Measurements from ENCODE around the gene IQSEC1. TPM values are rescaled to one million over a fixed set of nuclear protein-coding genes. Genes with fewer than 3 reads are reported as not detected.

IQSEC1 gene
- total and polyA plus RNA-seq, 10 of the 15 experiments (the other 5 are each of a cell fraction or from before 2014, with no cell fraction given) = 0.92 to 55.2 (median 8.5) TPM

DNA sequence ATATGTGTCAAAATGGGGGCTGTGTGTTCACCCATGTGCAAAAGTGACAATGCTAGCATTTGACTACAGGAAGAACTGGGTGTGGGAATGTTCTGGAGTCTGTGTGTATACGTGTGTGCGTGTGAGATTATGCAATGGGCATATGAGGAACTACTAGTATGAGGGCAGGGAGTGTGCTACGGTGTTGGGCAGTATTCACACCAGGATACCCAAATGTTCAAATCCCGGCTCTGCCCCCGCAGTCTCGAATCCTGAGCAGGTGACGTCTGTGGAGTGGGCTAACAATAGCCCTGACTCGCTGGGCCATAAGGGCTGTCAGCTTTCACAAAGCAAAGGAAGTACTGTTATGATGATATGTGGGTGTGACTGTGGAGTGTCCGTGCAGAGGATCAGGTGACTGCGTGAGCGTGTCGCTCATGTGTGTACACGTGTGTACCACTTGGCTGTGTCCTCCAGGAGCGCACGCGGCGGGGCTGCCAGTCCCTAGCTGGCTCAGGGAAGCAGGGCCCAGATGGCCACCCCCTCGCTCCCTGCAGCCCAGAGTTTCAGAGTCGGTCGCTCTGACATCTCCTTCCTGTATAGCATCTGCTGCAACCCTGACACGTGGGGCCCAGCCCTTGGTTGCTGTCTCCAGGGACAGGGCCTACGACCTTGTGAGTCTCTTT, 27.2 kb downstream of the IQSEC1 start (continued):
- TF ChIP-seq, protein P1, sequence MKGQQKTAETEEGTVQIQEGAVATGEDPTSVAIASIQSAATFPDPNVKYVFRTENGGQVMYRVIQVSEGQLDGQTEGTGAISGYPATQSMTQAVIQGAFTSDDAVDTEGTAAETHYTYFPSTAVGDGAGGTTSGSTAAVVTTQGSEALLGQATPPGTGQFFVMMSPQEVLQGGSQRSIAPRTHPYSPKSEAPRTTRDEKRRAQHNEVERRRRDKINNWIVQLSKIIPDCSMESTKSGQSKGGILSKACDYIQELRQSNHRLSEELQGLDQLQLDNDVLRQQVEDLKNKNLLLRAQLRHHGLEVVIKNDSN (IDR thresholded peaks at IDR 0.05; ENCODE audit: borderline replicate concordance, extremely low read length, insufficient read depth, low read depth, low read length) = peak; percentile 71
- TF ChIP-seq ZNF384 (IDR thresholded peaks at IDR 0.05; ENCODE audit: borderline replicate concordance, low read depth, low read length) = no peak
- peak; percentile 63; the same call in 1 of the 2 replicates for TF ChIP-seq ZBED1 (IDR thresholded peaks at IDR 0.05; ENCODE audit: borderline replicate concordance)
- peak; percentile 95 for TF ChIP-seq MEF2B (IDR thresholded peaks at IDR 0.05; ENCODE audit: partially characterized antibody, poor library complexity, severe bottlenecking)
- TF ChIP-seq TCF12 (IDR thresholded peaks at IDR 0.05; ENCODE audit: low read depth, low read length) = peak; percentile 50; the same call in 1 of the 2 replicates
- 0 out of 2 replicates have a peak, but pooled peaks have one; percentile 18 for TF ChIP-seq SMC3 (IDR thresholded peaks at IDR 0.05; ENCODE audit: borderline replicate concordance, low read length)
- peak; percentile 54; the same call in 1 of the 2 replicates for TF ChIP-seq PAX5 (IDR thresholded peaks at IDR 0.05; ENCODE audit: borderline replicate concordance, low read depth, low read length)
- no peak for TF ChIP-seq NFXL1 (IDR thresholded peaks at IDR 0.05; ENCODE audit: borderline replicate concordance)
- TF ChIP-seq NFYA (IDR thresholded peaks at IDR 0.05; ENCODE audit: borderline replicate concordance, low read depth, low read length) = no peak
- no peak for TF ChIP-seq ASH2L (IDR thresholded peaks at IDR 0.05; ENCODE audit: borderline replicate concordance, low read depth)
- TF ChIP-seq, protein P2, sequence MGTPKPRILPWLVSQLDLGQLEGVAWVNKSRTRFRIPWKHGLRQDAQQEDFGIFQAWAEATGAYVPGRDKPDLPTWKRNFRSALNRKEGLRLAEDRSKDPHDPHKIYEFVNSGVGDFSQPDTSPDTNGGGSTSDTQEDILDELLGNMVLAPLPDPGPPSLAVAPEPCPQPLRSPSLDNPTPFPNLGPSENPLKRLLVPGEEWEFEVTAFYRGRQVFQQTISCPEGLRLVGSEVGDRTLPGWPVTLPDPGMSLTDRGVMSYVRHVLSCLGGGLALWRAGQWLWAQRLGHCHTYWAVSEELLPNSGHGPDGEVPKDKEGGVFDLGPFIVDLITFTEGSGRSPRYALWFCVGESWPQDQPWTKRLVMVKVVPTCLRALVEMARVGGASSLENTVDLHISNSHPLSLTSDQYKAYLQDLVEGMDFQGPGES (IDR thresholded peaks at IDR 0.05) = no peak
- peak; percentile 79; the same call in 1 of the 2 replicates for TF ChIP-seq NFIC (IDR thresholded peaks at IDR 0.05; ENCODE audit: low read depth, low read length)
- peak; percentile 70 for TF ChIP-seq POLR2A (IDR thresholded peaks at IDR 0.05; ENCODE audit: low read depth, low read length)
- TF ChIP-seq, protein P3, sequence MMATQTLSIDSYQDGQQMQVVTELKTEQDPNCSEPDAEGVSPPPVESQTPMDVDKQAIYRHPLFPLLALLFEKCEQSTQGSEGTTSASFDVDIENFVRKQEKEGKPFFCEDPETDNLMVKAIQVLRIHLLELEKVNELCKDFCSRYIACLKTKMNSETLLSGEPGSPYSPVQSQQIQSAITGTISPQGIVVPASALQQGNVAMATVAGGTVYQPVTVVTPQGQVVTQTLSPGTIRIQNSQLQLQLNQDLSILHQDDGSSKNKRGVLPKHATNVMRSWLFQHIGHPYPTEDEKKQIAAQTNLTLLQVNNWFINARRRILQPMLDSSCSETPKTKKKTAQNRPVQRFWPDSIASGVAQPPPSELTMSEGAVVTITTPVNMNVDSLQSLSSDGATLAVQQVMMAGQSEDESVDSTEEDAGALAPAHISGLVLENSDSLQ (IDR thresholded peaks at IDR 0.05) = peak; percentile 91
- TF ChIP-seq, protein P4, sequence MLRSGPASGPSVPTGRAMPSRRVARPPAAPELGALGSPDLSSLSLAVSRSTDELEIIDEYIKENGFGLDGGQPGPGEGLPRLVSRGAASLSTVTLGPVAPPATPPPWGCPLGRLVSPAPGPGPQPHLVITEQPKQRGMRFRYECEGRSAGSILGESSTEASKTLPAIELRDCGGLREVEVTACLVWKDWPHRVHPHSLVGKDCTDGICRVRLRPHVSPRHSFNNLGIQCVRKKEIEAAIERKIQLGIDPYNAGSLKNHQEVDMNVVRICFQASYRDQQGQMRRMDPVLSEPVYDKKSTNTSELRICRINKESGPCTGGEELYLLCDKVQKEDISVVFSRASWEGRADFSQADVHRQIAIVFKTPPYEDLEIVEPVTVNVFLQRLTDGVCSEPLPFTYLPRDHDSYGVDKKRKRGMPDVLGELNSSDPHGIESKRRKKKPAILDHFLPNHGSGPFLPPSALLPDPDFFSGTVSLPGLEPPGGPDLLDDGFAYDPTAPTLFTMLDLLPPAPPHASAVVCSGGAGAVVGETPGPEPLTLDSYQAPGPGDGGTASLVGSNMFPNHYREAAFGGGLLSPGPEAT (IDR thresholded peaks at IDR 0.05; ENCODE audit: low read depth) = peak; percentile 89
- TF ChIP-seq MTA2 (IDR thresholded peaks at IDR 0.05; ENCODE audit: low read depth) = peak; percentile 63
- TF ChIP-seq NFYB (IDR thresholded peaks at IDR 0.05; ENCODE audit: insufficient read depth, low read depth, low read length) = 0 out of 2 replicates have a peak, but pooled peaks have one; percentile 48
- TF ChIP-seq, protein P5, sequence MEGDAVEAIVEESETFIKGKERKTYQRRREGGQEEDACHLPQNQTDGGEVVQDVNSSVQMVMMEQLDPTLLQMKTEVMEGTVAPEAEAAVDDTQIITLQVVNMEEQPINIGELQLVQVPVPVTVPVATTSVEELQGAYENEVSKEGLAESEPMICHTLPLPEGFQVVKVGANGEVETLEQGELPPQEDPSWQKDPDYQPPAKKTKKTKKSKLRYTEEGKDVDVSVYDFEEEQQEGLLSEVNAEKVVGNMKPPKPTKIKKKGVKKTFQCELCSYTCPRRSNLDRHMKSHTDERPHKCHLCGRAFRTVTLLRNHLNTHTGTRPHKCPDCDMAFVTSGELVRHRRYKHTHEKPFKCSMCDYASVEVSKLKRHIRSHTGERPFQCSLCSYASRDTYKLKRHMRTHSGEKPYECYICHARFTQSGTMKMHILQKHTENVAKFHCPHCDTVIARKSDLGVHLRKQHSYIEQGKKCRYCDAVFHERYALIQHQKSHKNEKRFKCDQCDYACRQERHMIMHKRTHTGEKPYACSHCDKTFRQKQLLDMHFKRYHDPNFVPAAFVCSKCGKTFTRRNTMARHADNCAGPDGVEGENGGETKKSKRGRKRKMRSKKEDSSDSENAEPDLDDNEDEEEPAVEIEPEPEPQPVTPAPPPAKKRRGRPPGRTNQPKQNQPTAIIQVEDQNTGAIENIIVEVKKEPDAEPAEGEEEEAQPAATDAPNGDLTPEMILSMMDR (IDR thresholded peaks at IDR 0.05 in 2 of 3, conservative IDR thresholded peaks at IDR 0.05 in 1 of 3; ENCODE audit: control insufficient read depth in 2 of 3, extremely low read depth in 1 of 3, insufficient read depth in 1 of 3, low read depth in 3 of 3, low read length in 3 of 3) = 0 out of 6 replicates have a peak, but pooled peaks of 1 of the 3 experiments have one; percentile 9
- TF ChIP-seq CBX3 (IDR thresholded peaks at IDR 0.05; ENCODE audit: borderline replicate concordance, low read depth) = no peak
- peak; percentile 47; the same call in 1 of the 2 replicates for TF ChIP-seq ZNF217 (IDR thresholded peaks at IDR 0.05)

All from GM12878 (cell line).